CD4-positive, alpha-beta T cell treated with Interleukin-4 for 1 hour (primary cell): ENCODE results near the gene SMIM28.

Source experiments
- DNase-seq, 2 donors: peaks; one replicate each; pipeline ENCODE4 v3.0.0-alpha.2; 2020 to 2022

Gene SMIM28

GRCh38 chr6:138374815-138375214 is 2.9 kb upstream of the SMIM28 start:
- no peak for DNase-seq

GRCh38 chr6:138377042-138377441 is 663 bp upstream of the SMIM28 start:
- DNase-seq = no peak

GRCh38 chr6:138378463-138378862 is 758 bp downstream of the SMIM28 start:
- DNase-seq = no peak

GRCh38 chr6:138382498-138383265 is 5.0 kb downstream of the SMIM28 start:
- DNase-seq = no peak

- no peak for DNase-seq
Observed at GRCh38 chr6:138383776-138384175, 6.1 kb downstream of the SMIM28 start.

- DNase-seq = no peak
Observed at GRCh38 chr6:138386897-138387296, 9.2 kb downstream of the SMIM28 start.

- DNase-seq = no peak
Observed at GRCh38 chr6:138387577-138388368, 10.1 kb downstream of the SMIM28 start.

- DNase-seq = no peak
Observed at GRCh38 chr6:138389551-138389950, 11.8 kb downstream of the SMIM28 start.

- DNase-seq = no peak
Observed at GRCh38 chr6:138393871-138394783, 16.4 kb downstream of the SMIM28 start.

- no peak for DNase-seq
Observed at GRCh38 chr6:138396709-138397108, 19.0 kb downstream of the SMIM28 start.

- DNase-seq = no peak
Observed at GRCh38 chr6:138397128-138398122, 19.7 kb downstream of the SMIM28 start.

- DNase-seq = no peak
Observed at GRCh38 chr6:138400326-138400725, 22.6 kb downstream of the SMIM28 start.

GRCh38 chr6:138401960-138402837 is 24.5 kb downstream of the SMIM28 start:
- no peak for DNase-seq

GRCh38 chr6:138402838-138403187 is 25.1 kb downstream of the SMIM28 start:
- DNase-seq = no peak

GRCh38 chr6:138403324-138403800 is 25.7 kb downstream of the SMIM28 start:
- peak; percentile 24 to 36 for DNase-seq

- peak; percentile 93 for DNase-seq
Observed at GRCh38 chr6:138403801-138404665, 26.3 kb downstream of the SMIM28 start, which contains the start of gene HEBP2. HEBP2 (plus strand) TSS chr6:138404223; CDS start chr6:138404496, 273 bp downstream.

GRCh38 chr6:138404666-138405337 is 27.1 kb downstream of the SMIM28 start:
- peak; percentile 31 to 34 for DNase-seq

GRCh38 chr6:138405816-138406413 is 28.2 kb downstream of the SMIM28 start:
- no peak for DNase-seq
